Common myeloid progenitor, CD34-positive (primary cell): ENCODE data around the gene SGPP1.
A peak's percentile ranks its signal among the peaks of the same experiment; 100 is the strongest.

Experiments used
- CTCF ChIA-PET: fragments of 350-600 bp; sonication (Branson Sonifier 250); formaldehyde crosslinking; loops from one replicate; lab custom pipeline; 2021; ENCODE audit warnings: antibody characterized with exemption; lab: Charles Lee
- POLR2A ChIA-PET: fragments of 350-600 bp; sonication (Branson Sonifier 250); formaldehyde crosslinking; loops from one replicate; lab custom pipeline; 2021; ENCODE audit warnings: antibody characterized with exemption; lab: Charles Lee
- DNase-seq, 3 donors: peaks; one replicate each; pipeline versions ENCODE4 v3.0.0 to v3.0.0-alpha.2; 2013
- H3K27ac ChIP-seq, 2 experiments: 1 replicate in 1 of 2; 2 replicates in 1 of 2; pipeline ENCODE4 v1.7.0; 2013; ENCODE audit warnings: inconsistent platforms in 2 of 2, low read length in 2 of 2, mild to moderate bottlenecking in 2 of 2, low read depth in 1 of 2, moderate library complexity in 1 of 2; ENCODE audit not compliant: severe bottlenecking in 2 of 2, insufficient read depth in 1 of 2, poor library complexity in 1 of 2
- H3K27me3 ChIP-seq, 5 experiments: replicated peaks in 2 of 5; 1 replicate in 3 of 5; 2 replicates in 2 of 5; pipeline versions ENCODE4 v1.6.1 to v1.7.0; 2013; ENCODE audit warnings: low read length in 4 of 5, mild to moderate bottlenecking in 2 of 5, moderate library complexity in 2 of 5, inconsistent platforms in 1 of 5; ENCODE audit not compliant: insufficient read depth in 5 of 5, control insufficient read depth in 4 of 5
- H3K36me3 ChIP-seq, 4 experiments: 1 replicate in 2 of 4; 2 replicates in 2 of 4; pipeline versions ENCODE4 v1.6.1 to v1.7.0; 2013; ENCODE audit warnings: low read length in 3 of 4, control low read depth in 1 of 4, mild to moderate bottlenecking in 1 of 4; ENCODE audit not compliant: control insufficient read depth in 4 of 4, insufficient read depth in 4 of 4
- H3K4me1 ChIP-seq, 4 experiments: 1 replicate in 3 of 4; 2 replicates in 1 of 4; pipeline versions ENCODE4 v1.6.1 to v1.7.1; 2013; ENCODE audit warnings: low read length in 3 of 4, mild to moderate bottlenecking in 3 of 4, control low read depth in 1 of 4, inconsistent platforms in 1 of 4, moderate library complexity in 1 of 4; ENCODE audit not compliant: control insufficient read depth in 4 of 4, insufficient read depth in 4 of 4; ENCODE audit errors: control extremely low read depth in 1 of 4
- H3K4me3 ChIP-seq, 7 experiments: 1 replicate in 4 of 7; 2 replicates in 3 of 7; pipeline versions ENCODE4 v1.5.1 to v1.7.0; 2013; ENCODE audit warnings: mild to moderate bottlenecking in 7 of 7, low read length in 6 of 7, moderate library complexity in 6 of 7, inconsistent platforms in 2 of 7, low read depth in 2 of 7, control low read depth in 1 of 7; ENCODE audit not compliant: insufficient read depth in 4 of 7, control insufficient read depth in 1 of 7; ENCODE audit errors: extremely low read depth in 1 of 7
- H3K9me3 ChIP-seq, 5 experiments: 1 replicate in 4 of 5; 2 replicates in 1 of 5; pipeline versions ENCODE4 v1.6.1 to v1.7.1; 2013; ENCODE audit warnings: low read length in 4 of 5, mild to moderate bottlenecking in 2 of 5, inconsistent platforms in 1 of 5, low read depth in 1 of 5, moderate library complexity in 1 of 5; ENCODE audit not compliant: control insufficient read depth in 4 of 5, insufficient read depth in 2 of 5; ENCODE audit errors: control extremely low read depth in 1 of 5
- WGBS: methylation state at CpG from one replicate; pipeline ENCODE4 v1.1.5; 2013; ENCODE audit not compliant: insufficient coverage; 5-methylcytosine and 5-hydroxymethylcytosine counted together

SGPP1 gene

GRCh38 chr14:63678536-63678935, 49.3 kb downstream of the SGPP1 start:
- DNase-seq: no peak
- peaks cover 0 to 2% (median under 1%) of the 10 kb centered on the region in 4 experiments for H3K36me3 ChIP-seq
- H3K27me3 ChIP-seq: no peaks in the 10 kb centered on the region
- no CpG with 5 or more reads among the region's 1 CpG for WGBS
- ChIA-PET CTCF (interaction anchor here (0.6 to 1.3 kb wide), 2 partner anchors 15 to 216 kb away, joined by 3 to 4 read pairs; no protein-coding TSS in a partner anchor), POLR2A (no interaction called here)
- H3K4me1 ChIP-seq: peaks cover 0 to 3% (median 1%) of the 10 kb centered on the region in 4 experiments
- no peak overlapping the region for H3K27ac ChIP-seq
- no peak overlapping the region for H3K4me3 ChIP-seq
- no peaks in the 10 kb centered on the region for H3K9me3 ChIP-seq

- Histone ChIP-seq H3K36me3 (peaks cover 0 to 2% (median under 1%) of the 10 kb centered on the region in 4 experiments), H3K27me3 (no peaks in the 10 kb centered on the region), H3K4me3 (no peak overlapping the region), H3K27ac (no peak overlapping the region), H3K9me3 (no peaks in the 10 kb centered on the region), H3K4me1 (peaks cover 0 to 3% (median 1%) of the 10 kb centered on the region in 4 experiments)
- peak; percentile 17 to 69 (median 52) for DNase-seq
- 80% methylated on average over 2 of the region's 3 CpGs for WGBS
- ChIA-PET CTCF (interaction anchor here (0.6 to 1.3 kb wide), 2 partner anchors 15 to 215 kb away, joined by 3 to 4 read pairs; no protein-coding TSS in a partner anchor), POLR2A (no interaction called here)
Observed at GRCh38 chr14:63677891-63678379, 49.9 kb downstream of the SGPP1 start.

GRCh38 chr14:63676615-63677014, 51.2 kb downstream of the SGPP1 start:
- no peaks in the 10 kb centered on the region for H3K9me3 ChIP-seq
- peaks cover 0 to 2% (median under 1%) of the 10 kb centered on the region in 4 experiments for H3K36me3 ChIP-seq
- H3K4me3 ChIP-seq: no peak overlapping the region
- no peak for DNase-seq
- 100% methylated on average over 2 of the region's 3 CpGs for WGBS
- no peaks in the 10 kb centered on the region for H3K27me3 ChIP-seq
- CTCF ChIA-PET: no interaction called here
- H3K4me1 ChIP-seq: peaks cover 0 to 3% (median 1%) of the 10 kb centered on the region in 4 experiments
- POLR2A ChIA-PET: no interaction called here
- no peak overlapping the region for H3K27ac ChIP-seq

- H3K4me3 ChIP-seq: no peak overlapping the region
- 96% methylated on average over 5 of the region's 7 CpGs for WGBS
- H3K4me1 ChIP-seq: peaks cover 0 to 3% (median 1%) of the 10 kb centered on the region in 4 experiments
- H3K27ac ChIP-seq: no peak overlapping the region
- ChIA-PET POLR2A (no interaction called here), CTCF (no interaction called here)
- no peaks in the 10 kb centered on the region for H3K36me3 ChIP-seq
- H3K27me3 ChIP-seq: no peaks in the 10 kb centered on the region
- DNase-seq: no peak
- H3K9me3 ChIP-seq: no peaks in the 10 kb centered on the region
Observed at GRCh38 chr14:63673886-63674497, 53.9 kb downstream of the SGPP1 start.

- no peak for DNase-seq
- ChIA-PET CTCF (no interaction called here), POLR2A (no interaction called here)
- no peak overlapping the region for H3K27ac ChIP-seq
- no peak overlapping the region for H3K4me3 ChIP-seq
- 93% methylated on average over 3 of the region's 5 CpGs for WGBS
- no peaks in the 10 kb centered on the region for H3K36me3 ChIP-seq
- no peaks in the 10 kb centered on the region for H3K9me3 ChIP-seq
- H3K27me3 ChIP-seq: no peaks in the 10 kb centered on the region
- H3K4me1 ChIP-seq: peaks cover 0 to 3% (median 1%) of the 10 kb centered on the region in 4 experiments
Observed at GRCh38 chr14:63673255-63673654, 54.6 kb downstream of the SGPP1 start.

- H3K4me1 ChIP-seq: no peaks in the 10 kb centered on the region
- WGBS: 97% methylated on average over 6 of the region's 7 CpGs
- H3K36me3 ChIP-seq: no peaks in the 10 kb centered on the region
- H3K27me3 ChIP-seq: no peaks in the 10 kb centered on the region
- ChIA-PET CTCF (no interaction called here), POLR2A (no interaction called here)
- H3K9me3 ChIP-seq: no peaks in the 10 kb centered on the region
- H3K4me3 ChIP-seq: no peak overlapping the region
- no peak overlapping the region for H3K27ac ChIP-seq
- no peak for DNase-seq
Observed at GRCh38 chr14:63672417-63673180, 55.3 kb downstream of the SGPP1 start.

- POLR2A ChIA-PET: no interaction called here
Observed at GRCh38 chr14:63671987-63672386, 55.9 kb downstream of the SGPP1 start.

More at GRCh38 chr14:63671987-63672386, 55.9 kb downstream of the SGPP1 start:
- Histone ChIP-seq H3K9me3 (no peaks in the 10 kb centered on the region), H3K27ac (no peak overlapping the region), H3K4me3 (no peak overlapping the region), H3K27me3 (no peaks in the 10 kb centered on the region), H3K36me3 (no peaks in the 10 kb centered on the region), H3K4me1 (no peaks in the 10 kb centered on the region)
- DNase-seq: no peak
- CTCF ChIA-PET: no interaction called here
- 100% methylated on average over 3 of the region's 3 CpGs for WGBS
